Measurements from ENCODE around the gene LHFPL2.

LHFPL2 gene

DNA sequence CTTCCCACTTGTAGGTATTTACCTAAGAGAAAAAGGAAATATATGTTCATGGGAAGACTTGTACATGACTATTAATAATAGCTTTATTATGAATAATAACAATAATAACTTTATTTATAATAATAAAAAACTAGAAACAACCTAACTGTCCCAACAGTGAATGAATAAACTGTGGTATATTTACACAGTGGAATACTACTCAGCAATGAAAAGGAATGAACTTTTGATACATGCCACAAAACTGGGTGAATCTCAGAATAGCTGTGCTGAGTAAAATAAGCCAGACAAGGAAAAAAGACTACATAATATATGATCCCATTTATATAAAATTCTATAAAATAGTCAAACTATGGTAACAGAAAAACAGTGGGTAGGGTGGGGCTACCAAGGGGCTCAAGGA lies 199.5 kb downstream of the LHFPL2 start:
- Histone ChIP-seq H3K4me3 (ENCODE audit: extremely low read depth, insufficient read depth, low read length, poor library complexity, severe bottlenecking) (no peak overlapping the region), H3K36me3 (ENCODE audit: control insufficient read depth, insufficient read depth, low read length) (peaks cover 15% of the 10 kb centered on the region), H3K9me3 (ENCODE audit: control insufficient read depth, low read length) (no peaks in the 10 kb centered on the region), H3K4me1 (ENCODE audit: control insufficient read depth, insufficient read depth, low read length, poor library complexity, severe bottlenecking) (no peaks in the 10 kb centered on the region), H3K27ac (ENCODE audit: low read depth, low read length, severe bottlenecking) (no peak overlapping the region)

DNA sequence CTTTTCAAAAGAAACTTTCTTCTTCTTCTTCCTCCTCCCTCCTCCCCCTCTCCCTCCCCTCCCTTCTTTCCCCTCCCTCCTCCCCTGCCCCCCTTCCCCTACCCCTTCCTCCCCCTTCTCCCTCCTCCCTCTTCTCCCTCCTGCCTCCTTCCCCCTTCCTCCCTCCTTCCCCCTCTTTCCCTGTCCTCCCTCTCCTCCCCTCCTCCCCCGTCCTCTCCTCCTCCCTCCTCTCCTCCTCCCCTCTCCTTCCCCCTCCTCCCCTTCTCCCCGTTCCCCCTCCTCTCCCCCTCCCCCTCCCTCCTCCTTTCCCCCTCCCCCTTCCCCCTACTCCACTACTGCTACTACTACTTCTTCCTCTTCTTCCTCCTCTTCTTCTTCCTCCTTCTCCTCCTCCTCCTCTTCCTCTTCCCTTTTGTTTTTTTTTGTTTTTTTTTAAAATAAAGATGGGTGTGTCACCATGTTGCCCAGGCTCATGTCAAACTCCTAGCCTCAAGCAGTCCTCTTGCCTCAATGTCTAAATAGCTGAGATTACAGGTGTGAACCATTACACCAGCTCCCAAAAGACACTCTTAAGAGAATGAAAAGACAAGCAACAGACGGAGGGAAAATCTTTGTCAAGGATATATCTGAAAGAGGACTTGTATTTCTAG lies 200.7 kb downstream of the LHFPL2 start:
- Histone ChIP-seq H3K4me1 (ENCODE audit: control insufficient read depth, insufficient read depth, low read length, poor library complexity, severe bottlenecking) (no peaks in the 10 kb centered on the region), H3K27ac (ENCODE audit: low read depth, low read length, severe bottlenecking) (no peak overlapping the region), H3K4me3 (ENCODE audit: extremely low read depth, insufficient read depth, low read length, poor library complexity, severe bottlenecking) (no peak overlapping the region), H3K9me3 (ENCODE audit: control insufficient read depth, low read length) (no peaks in the 10 kb centered on the region), H3K36me3 (ENCODE audit: control insufficient read depth, insufficient read depth, low read length) (peaks cover 19% of the 10 kb centered on the region)
- WGBS, 2 experiments (ENCODE audit: insufficient coverage in 2 of 2): no CpG with 5 or more reads among the region's 3 CpGs

Measured in mesodermal cell (in vitro differentiated cells).